Measurements from ENCODE around the gene CAMKV.
A peak's percentile ranks its signal among the peaks of the same experiment; 100 is the strongest.

CAMKV gene

GRCh38 chr3:49844464-49845183 lies 25.1 kb downstream of the CAMKV start:
- ChIA-PET POLR2A (interaction anchor here (0.5 to 0.6 kb wide), 2 partner anchors 86 to 390 kb away, joined by 3 to 7 read pairs; no protein-coding TSS in a partner anchor), CTCF (interaction anchor here (1.0 to 29.3 kb wide), 6 partner anchors 9 to 305 kb away, joined by 4 to 558 read pairs (median 5); partner anchors contain the start of genes CDHR4, INKA1 and UBA7)
- DNase-seq (ENCODE audit: extremely low spot score) = no peak
- TF ChIP-seq CTCF (IDR thresholded peaks at IDR 0.05; ENCODE audit: control extremely low read depth, extremely low read depth, low read depth, missing control alignments) = no peak

GRCh38 chr3:49842843-49843517 lies 26.7 kb downstream of the CAMKV start:
- no peak for DNase-seq (ENCODE audit: extremely low spot score)
- ChIA-PET POLR2A (no interaction called here), CTCF (interaction anchor here (0.6 to 29.3 kb wide), 6 partner anchors 13 to 304 kb away, joined by 3 to 558 read pairs (median 6); partner anchors contain the start of genes CDHR4, INKA1, TRAIP and UBA7)
- TF ChIP-seq CTCF (IDR thresholded peaks at IDR 0.05; ENCODE audit: control extremely low read depth, extremely low read depth, low read depth, missing control alignments) = no peak

GRCh38 chr3:49841806-49842205 lies 27.9 kb downstream of the CAMKV start:
- ChIA-PET POLR2A (no interaction called here), CTCF (interaction anchor here (0.7 to 29.3 kb wide), 11 partner anchors 8 to 303 kb away, joined by 3 to 558 read pairs (median 5); partner anchors contain the start of genes AMIGO3, CDHR4, INKA1 and UBA7)
- no peak for DNase-seq (ENCODE audit: extremely low spot score)
- no peak for TF ChIP-seq CTCF (IDR thresholded peaks at IDR 0.05; ENCODE audit: control extremely low read depth, extremely low read depth, low read depth, missing control alignments)

- CTCF ChIA-PET = interaction anchor here (0.7 to 29.3 kb wide), 13 partner anchors 10 to 302 kb away, joined by 3 to 558 read pairs (median 5); partner anchors contain the start of genes AMIGO3, CDHR4, INKA1 and TRAIP
- POLR2A ChIA-PET = no interaction called here
- peak; percentile 47 for TF ChIP-seq CTCF (IDR thresholded peaks at IDR 0.05; ENCODE audit: control extremely low read depth, extremely low read depth, low read depth, missing control alignments)
- DNase-seq (ENCODE audit: extremely low spot score) = no peak
Measured at GRCh38 chr3:49841126-49841696, 28.5 kb downstream of the CAMKV start.

GRCh38 chr3:49840388-49840787 lies 29.3 kb downstream of the CAMKV start:
- ChIA-PET CTCF (interaction anchor here (0.6 to 29.3 kb wide), 9 partner anchors 9 to 301 kb away, joined by 3 to 558 read pairs (median 7); partner anchors contain the start of genes CDHR4, INKA1, TRAIP and UBA7), POLR2A (interaction anchor here (0.5 to 0.6 kb wide), 3 partner anchors 66 to 441 kb away, joined by 3 to 5 read pairs (median 4); no protein-coding TSS in a partner anchor)
- TF ChIP-seq CTCF (IDR thresholded peaks at IDR 0.05; ENCODE audit: control extremely low read depth, extremely low read depth, low read depth, missing control alignments) = no peak
- DNase-seq (ENCODE audit: extremely low spot score) = no peak
